ENCODE results near the gene MCTP1.

GRCh38 chr5:95043234-95043633 is 241.7 kb downstream of the MCTP1 start:
- TF ChIP-seq CTCF (conservative IDR thresholded peaks at IDR 0.05) (no peak), ZFX (IDR thresholded peaks at IDR 0.05) (no peak)
